Renal cortex interstitium (tissue), 15 donors: Measurements from ENCODE around the gene PIM1. TPM values are rescaled to one million over a fixed set of nuclear protein-coding genes. Genes with fewer than 3 reads are reported as not detected.
"Not testable (repeated sequence)": the region's sequence is repeated elsewhere in the genome, so short reads cannot be mapped to it uniquely, and the experiment has no call there.

Experiments
- DNase-seq, 11 donors: peaks; one replicate each; pipeline ENCODE4 v3.0.0-alpha.2; 2013; ENCODE audit warnings: low read depth in 9 of 11, low spot score in 4 of 11; ENCODE audit errors: extremely low read depth in 1 of 11
- long read RNA-seq, 16 experiments: transcript quantifications; one replicate each; lab custom pipeline, GENCODE V29; 2026
- polyA plus RNA-seq, 3 donors: library from polyadenylated mRNA; unstranded; fragments of 120-200 nt; gene quantifications; one replicate each; pipeline ENCODE4 v1.2.1, GENCODE V29; 2013; ENCODE audit not compliant: insufficient read length in 3 of 3

Gene PIM1
- 10 to 100 TPM; 22.4 to 27.9 (median 26.2) TPM for polyA plus RNA-seq
- long read RNA-seq, donor 1, partial matches to known transcripts: 0 of 4 reads
- long read RNA-seq, donor 1, other reads (novel, unspliced or antisense): 0 of 4 reads
- long read RNA-seq, donor 2, transcript PIM1-201 (6 exons, 2,650 nt): major isoform, 7 of 17 reads
- long read RNA-seq, donor 2, partial matches to known transcripts: 10 of 17 reads
- long read RNA-seq, donor 2, other reads (novel, unspliced or antisense): 0 of 17 reads
- long read RNA-seq, donor 3, transcript PIM1-201 (6 exons, 2,650 nt): major isoform, 11 of 11 reads
- long read RNA-seq, donor 3, partial matches to known transcripts: 0 of 11 reads
- long read RNA-seq, donor 3, other reads (novel, unspliced or antisense): 0 of 11 reads
- long read RNA-seq, donor 4, partial matches to known transcripts: 0 of 4 reads
- long read RNA-seq, donor 4, other reads (novel, unspliced or antisense): 0 of 4 reads
- long read RNA-seq, donor 5: 0 reads
- long read RNA-seq, donor 6, transcript PIM1-201 (6 exons, 2,650 nt): major isoform, 7 of 8 reads
- long read RNA-seq, donor 6, partial matches to known transcripts: 0 of 8 reads
- long read RNA-seq, donor 6, other reads (novel, unspliced or antisense): 0 of 8 reads
- long read RNA-seq, donor 7, transcript PIM1-201 (6 exons, 2,650 nt): major isoform, 6 of 6 reads
- long read RNA-seq, donor 7, partial matches to known transcripts: 0 of 6 reads
- long read RNA-seq, donor 7, other reads (novel, unspliced or antisense): 0 of 6 reads
- long read RNA-seq, donor 8: 0 reads
- long read RNA-seq, donor 9, transcript PIM1-201 (6 exons, 2,650 nt): major isoform, 5 of 5 reads
- long read RNA-seq, donor 9, partial matches to known transcripts: 0 of 5 reads
- long read RNA-seq, donor 9, other reads (novel, unspliced or antisense): 0 of 5 reads
- long read RNA-seq, donor 10, transcript PIM1-201 (6 exons, 2,650 nt): major isoform, 8 of 21 reads
- long read RNA-seq, donor 10, partial matches to known transcripts: 13 of 21 reads
- long read RNA-seq, donor 10, other reads (novel, unspliced or antisense): 0 of 21 reads
- long read RNA-seq, donor 11, partial matches to known transcripts: 0 of 3 reads
- long read RNA-seq, donor 11, other reads (novel, unspliced or antisense): 0 of 3 reads
- long read RNA-seq, donor 12, transcript PIM1-201 (6 exons, 2,650 nt): major isoform, 6 of 6 reads
- long read RNA-seq, donor 12, partial matches to known transcripts: 0 of 6 reads
- long read RNA-seq, donor 12, other reads (novel, unspliced or antisense): 0 of 6 reads
- long read RNA-seq, donor 13: 0 reads
- long read RNA-seq, donor 14, partial matches to known transcripts: 0 of 4 reads
- long read RNA-seq, donor 14, other reads (novel, unspliced or antisense): 0 of 4 reads
- long read RNA-seq, donor 15, transcript PIM1-201 (6 exons, 2,650 nt): major isoform, 6 of 6 reads
- long read RNA-seq, donor 15, partial matches to known transcripts: 0 of 6 reads
- long read RNA-seq, donor 15, other reads (novel, unspliced or antisense): 0 of 6 reads
- long read RNA-seq, donor 16, transcript PIM1-201 (6 exons, 2,650 nt): major isoform, 19 of 19 reads
- long read RNA-seq, donor 16, partial matches to known transcripts: 0 of 19 reads
- long read RNA-seq, donor 16, other reads (novel, unspliced or antisense): 0 of 19 reads

GRCh38 chr6:37169496-37170272 is at the start of gene PIM1:
Gene PIM1, plus strand, starts transcription at chr6:37170152. Its CDS starts 424 bp downstream, at chr6:37170576.
- DNase-seq: peak; percentile 89 to 99 (median 98)

DNA sequence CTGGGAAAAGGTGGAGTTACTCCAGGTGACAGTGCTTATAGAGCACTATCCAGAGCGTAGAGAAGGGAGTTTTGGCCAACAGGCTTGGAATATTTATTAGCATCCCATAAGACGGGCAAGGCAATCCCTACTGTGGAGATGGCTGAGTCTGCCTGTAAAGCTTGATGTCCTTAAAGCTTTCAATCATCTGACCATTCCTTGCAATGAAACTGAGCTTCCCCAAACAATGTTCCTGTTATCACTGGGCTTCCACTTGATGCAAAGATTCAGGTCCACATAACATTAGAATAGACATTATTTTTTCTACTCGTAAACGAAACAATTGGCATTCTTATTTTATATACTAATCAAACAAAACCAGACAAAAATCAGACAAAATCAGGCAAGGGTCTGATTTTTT is 48.4 kb upstream of the PIM1 start:
- DNase-seq: no peak

DNA sequence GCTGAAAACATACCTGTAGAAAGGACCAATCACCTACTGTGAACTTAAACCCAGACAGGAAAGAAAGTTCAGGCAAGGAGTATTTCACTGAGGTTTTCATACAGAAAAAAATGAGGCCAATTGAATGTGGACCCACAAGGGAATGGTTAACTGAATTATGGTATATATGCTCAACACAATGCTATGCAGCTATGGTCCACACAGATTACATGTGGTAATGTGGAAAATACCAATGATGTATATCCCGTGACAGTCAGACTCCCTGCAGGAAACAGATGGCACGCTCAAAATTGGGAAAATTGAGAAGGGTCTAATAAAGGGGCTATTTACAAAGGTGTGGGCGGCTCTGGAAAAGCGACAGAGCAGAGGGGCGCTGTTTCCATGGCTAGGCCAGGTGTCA is 47.1 kb upstream of the PIM1 start:
- no peak for DNase-seq

DNA sequence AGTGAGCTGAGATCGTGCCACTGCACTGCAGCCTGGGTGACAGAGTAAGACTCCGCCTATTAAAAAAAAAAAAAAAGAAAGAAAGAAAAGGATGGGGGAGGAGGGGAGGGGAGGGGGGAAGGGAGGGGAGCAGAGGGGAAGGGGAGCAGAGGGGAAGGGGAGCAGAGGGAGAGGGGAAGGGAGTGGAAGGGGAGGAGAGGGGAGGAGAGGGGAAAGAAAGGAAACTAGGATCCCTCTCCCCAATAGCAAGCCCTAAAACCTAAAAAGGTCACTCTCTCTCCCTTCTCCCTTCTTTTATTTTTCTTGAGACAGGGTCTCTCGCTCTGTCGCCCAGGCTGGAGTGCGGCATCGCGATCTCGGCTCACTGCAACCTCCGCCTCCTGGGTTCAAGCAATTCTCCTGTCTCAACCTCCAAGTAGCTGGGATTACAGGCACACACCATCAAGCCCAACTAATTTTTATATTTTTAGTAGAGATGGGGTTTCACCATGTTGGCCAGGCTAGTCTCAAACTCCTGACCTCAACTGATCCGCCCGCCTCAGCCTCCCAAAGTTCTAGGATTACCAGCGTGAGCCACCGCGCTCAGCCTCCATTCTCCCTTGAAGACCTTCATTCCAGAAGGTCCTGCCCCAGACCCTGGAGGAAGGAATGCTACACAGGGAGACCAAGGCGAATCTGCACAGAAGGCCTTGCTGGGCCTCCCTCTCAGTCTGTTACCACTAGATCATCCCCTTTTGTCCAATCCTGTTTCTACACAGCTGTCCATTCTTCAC is 45.8 kb upstream of the PIM1 start:
- no peak for DNase-seq

DNA sequence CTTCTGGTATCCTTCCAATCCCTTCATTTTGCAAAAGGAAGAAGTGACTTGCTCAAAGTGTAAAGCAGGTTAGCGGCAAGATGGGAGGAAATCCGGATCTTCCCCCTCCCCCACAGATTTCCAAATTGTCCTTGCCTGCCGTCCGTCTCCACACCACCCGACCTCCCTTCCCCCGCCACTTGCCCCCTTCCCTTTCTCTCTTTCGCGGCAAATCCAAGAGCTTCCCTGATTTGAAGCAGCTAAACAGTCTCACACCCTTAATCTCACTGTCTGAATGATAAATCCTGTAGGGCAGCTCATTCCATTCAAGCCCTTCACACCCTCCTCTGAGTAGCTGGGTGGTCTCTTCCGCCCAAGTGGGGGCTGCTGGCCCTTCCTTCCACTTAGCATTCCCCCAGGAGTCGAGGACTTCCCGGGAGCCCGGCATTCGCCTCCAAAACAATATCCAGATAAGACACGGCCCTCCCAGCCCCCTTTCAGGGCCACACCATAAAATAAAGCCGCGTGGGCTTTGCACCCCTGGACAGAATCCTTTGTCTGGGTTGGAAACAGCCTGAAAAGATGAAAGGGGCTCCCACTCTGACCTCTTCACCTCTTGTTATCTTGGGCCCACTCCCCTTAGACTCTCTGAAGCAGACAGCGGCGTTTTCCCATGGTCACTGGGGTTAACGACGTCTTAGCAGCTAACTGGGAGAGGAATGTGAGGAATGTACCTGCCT is 44.0 kb upstream of the PIM1 start:
- DNase-seq: peak in 6 of 11 donors; percentile 58 to 78 (median 71)

GRCh38 chr6:37126493-37126958 is 43.4 kb upstream of the PIM1 start:
- DNase-seq: no peak

- DNase-seq: no peak
Observed at GRCh38 chr6:37126961-37127616, 42.9 kb upstream of the PIM1 start.

- DNase-seq: no peak
Observed at GRCh38 chr6:37127961-37128862, 41.7 kb upstream of the PIM1 start.

DNA sequence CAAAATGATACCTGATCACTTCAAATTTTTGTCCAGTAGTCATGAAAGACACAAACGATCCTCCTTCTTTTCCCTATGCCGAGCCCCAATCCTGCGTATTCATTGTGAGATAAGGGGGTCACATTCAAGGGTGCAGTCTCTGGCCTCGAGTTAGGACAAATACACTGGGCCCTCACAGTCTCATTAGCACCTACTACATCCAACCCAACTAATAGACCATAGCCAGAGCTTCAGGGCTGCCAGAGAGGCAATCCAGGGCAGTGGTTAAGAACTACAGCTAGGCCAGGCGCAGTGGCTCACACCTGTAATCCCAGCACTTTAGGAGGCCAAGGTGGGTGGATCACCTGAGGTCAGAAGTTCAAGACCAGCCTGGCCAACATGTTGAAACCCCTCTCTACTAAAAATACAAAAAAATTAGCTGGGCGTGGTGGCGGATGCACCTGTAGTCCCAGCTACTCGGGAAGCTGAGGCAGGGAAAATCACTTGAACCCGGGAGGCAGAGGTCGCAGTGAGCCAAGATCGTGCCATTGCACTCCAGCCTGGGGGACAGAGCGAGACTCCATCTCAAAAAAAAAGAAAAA is 41.0 kb upstream of the PIM1 start:
- not testable (repeated sequence) for DNase-seq

DNA sequence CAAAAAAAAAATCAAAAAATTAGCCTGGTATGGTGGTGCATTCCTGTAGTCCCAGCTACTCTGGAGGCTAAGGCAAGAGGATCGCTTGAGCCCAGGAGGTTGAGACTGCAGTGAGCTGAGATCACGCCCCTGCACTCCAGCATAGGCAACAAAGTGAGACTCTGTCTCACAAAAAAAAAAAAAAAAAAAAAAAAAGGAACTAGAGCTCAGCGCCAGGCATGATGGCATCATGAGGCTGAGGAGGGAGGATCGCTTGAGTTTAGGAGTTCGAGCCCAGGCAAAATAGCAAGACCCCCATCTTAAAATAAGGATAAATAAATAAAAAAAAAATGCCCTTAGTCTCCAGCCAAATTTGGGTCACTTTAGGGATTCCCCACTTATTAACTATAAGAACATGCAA is 40.4 kb upstream of the PIM1 start:
- no peak for DNase-seq

- no peak for DNase-seq
Observed at GRCh38 chr6:37130704-37131103, 39.2 kb upstream of the PIM1 start.

DNA sequence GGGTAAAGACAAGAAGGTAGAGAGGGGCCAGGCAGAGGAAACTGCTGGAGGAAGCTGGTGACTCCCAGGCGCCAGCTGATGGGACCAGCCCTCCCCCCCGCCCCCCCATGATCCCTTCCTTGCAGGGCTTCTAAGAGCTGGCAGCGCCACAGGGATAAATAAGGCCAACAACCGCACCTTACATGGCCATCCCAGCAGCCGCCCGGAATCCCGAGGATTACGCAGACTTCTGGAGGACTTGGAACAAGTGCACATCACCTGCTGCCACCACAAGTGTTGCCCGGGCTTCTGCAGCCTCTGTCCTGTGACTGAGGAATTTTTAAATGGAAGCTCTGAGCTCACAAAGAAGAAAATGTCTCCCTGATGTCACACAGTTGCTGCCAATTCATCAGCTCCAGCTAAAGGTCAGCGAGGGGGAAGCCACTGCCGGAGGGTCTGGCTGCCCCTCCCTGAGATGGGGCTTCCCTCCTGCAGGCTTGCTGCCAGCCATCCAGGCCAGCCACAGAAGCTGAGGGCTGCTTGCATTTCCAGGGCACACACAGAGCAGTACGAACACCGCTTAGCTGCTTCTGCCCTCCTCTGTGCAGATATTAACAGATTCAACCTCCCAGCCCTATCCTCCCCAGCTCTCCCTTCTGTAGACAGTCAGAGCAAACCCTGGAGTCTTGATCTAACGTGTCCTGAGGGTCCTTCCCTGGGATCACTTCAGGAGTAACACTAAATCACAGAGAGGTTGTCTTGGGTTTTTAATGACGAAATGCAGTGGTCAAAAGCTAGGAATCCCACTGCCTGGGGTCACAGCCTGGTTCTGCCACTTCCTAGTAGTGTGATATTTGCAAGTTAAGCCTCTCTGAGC is 38.6 kb upstream of the PIM1 start:
- no peak for DNase-seq

DNA sequence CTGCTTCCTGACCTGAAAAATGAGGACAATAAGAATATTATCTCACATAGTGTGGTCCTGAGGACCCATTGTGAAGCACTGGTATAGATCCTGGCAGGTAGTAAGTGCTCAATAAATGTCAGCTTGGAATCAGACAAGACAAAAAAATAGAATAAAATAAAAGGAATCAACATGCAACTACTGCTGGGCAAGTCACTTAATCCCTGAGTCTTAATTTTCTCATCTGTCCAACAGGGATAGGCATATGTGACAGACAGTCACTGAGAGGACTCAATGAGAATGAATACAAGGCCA is 38.0 kb upstream of the PIM1 start:
- no peak for DNase-seq

DNA sequence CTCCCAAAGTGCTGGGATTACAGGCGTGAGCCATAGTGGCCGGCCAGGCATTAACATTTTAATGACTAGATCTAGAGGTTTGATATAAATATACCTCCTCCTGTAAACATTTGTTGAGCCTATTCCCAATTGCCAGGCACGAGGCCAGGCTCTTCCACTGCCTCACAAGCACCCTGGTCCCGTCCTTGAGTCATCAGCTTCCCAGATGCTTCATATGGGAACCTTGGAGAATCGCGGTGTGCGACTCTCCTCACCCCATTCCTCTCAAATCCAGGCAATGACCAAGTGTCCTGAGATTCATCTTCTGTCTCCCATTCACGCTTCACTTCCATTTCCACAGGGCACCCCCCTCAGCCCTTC is 35.9 kb upstream of the PIM1 start:
- DNase-seq: no peak
